Esophagus squamous epithelium (tissue), 5 donors: ENCODE results near the gene PRM2. TPM values are rescaled to one million over a fixed set of nuclear protein-coding genes. Genes with fewer than 3 reads are reported as not detected.

Experiments used
- DNase-seq: peaks from one replicate; lab custom pipeline; 2025; lab: John Stamatoyannopoulos, UW
- H3K27ac ChIP-seq, 4 donors: fragments of 200-600 bp; sonication (generic); one replicate each; pipeline ENCODE4 v1.5.1; 2016 to 2019; ENCODE audit warnings: mild to moderate bottlenecking in 1 of 4
- H3K27me3 ChIP-seq, 4 donors: fragments of 200-600 bp; sonication (generic); 1 replicate in 3 of 4; 2 replicates in 1 of 4; pipeline versions ENCODE4 v1.5.1 to v1.6.0; 2017 to 2021; ENCODE audit warnings: antibody characterized with exemption in 1 of 4
- H3K36me3 ChIP-seq, 3 donors: fragments of 200-600 bp; sonication (generic); one replicate each; pipeline ENCODE4 v1.5.1; 2016 to 2019
- H3K4me1 ChIP-seq, 3 donors: fragments of 200-600 bp; sonication (generic); one replicate each; pipeline ENCODE4 v1.5.1; 2017 to 2019
- H3K4me3 ChIP-seq, 4 donors: fragments of 200-600 bp; sonication (generic); 1 replicate in 3 of 4; 2 replicates in 1 of 4; pipeline ENCODE4 v1.5.1; 2016 to 2019; ENCODE audit warnings: mild to moderate bottlenecking in 2 of 4, moderate library complexity in 1 of 4
- H3K9me3 ChIP-seq, 3 donors: fragments of 200-600 bp; sonication (generic); one replicate each; pipeline ENCODE4 v1.5.1; 2016 to 2019
- CTCF ChIP-seq, 6 experiments: fragments of 450-650 bp in 4 of 6; fragments of 200-600 bp in 2 of 6; sonication (generic) in 2 of 6; IDR thresholded peaks; one replicate each; pipeline ENCODE4 v1.5.1; 2016 to 2019; ENCODE audit warnings: antibody characterized with exemption in 6 of 6, mild to moderate bottlenecking in 4 of 6, moderate library complexity in 4 of 6
- POLR2A ChIP-seq, 4 donors: fragments of 450-650 bp; IDR thresholded peaks; one replicate each; pipeline ENCODE4 v1.6.1; 2017; ENCODE audit warnings: antibody characterized with exemption in 4 of 4, mild to moderate bottlenecking in 4 of 4, moderate library complexity in 3 of 4
- WGBS, 2 donors: methylation state at CpG; one replicate each; pipeline ENCODE4 v1.1.5; 2018; 5-methylcytosine and 5-hydroxymethylcytosine counted together
- intact Hi-C: fragments of 100-400 bp; cut with DNase I; formaldehyde crosslinking; loops from one replicate; pipeline ENCODE4 v1.15.0; 2022
- total RNA-seq, 4 donors: library from RNA; depleted of rRNA; stranded (reverse); fragments of >200 nt; gene quantifications; one replicate each; pipeline ENCODE4 v1.1.0, GENCODE V29; 2016
- donor health status: DM: yes; HTN: yes; CAD: no.

PRM2 gene
- total RNA-seq, 4 donors from 2014 or later: not detected

- intact Hi-C loops: loop anchor here (10.0 kb wide), 1 partner anchor 101 kb away; no protein-coding TSS in a partner anchor
- peak overlapping the region; percentile 71 to 92 (median 80) for H3K4me3 ChIP-seq
- no peaks in the 10 kb centered on the region for H3K9me3 ChIP-seq
- H3K4me1 ChIP-seq: peaks cover 29 to 66% (median 29%) of the 10 kb centered on the region in 3 donors
- H3K27ac ChIP-seq: peak overlapping the region; percentile 97 to 98 (median 97)
- no peaks in the 10 kb centered on the region for H3K36me3 ChIP-seq
- 31 to 49% methylated on average over 16 to 23 of the region's 29 CpGs for WGBS, 2 donors
- no peak for DNase-seq
- no peak for TF ChIP-seq CTCF (IDR thresholded peaks at IDR 0.05)
- TF ChIP-seq POLR2A (IDR thresholded peaks at IDR 0.05): no peak
- peaks cover 0 to 25% (median 0%) of the 10 kb centered on the region in 4 donors for H3K27me3 ChIP-seq
Observed at GRCh38 chr16:11253995-11254912, 22.0 kb downstream of the PRM2 start.

GRCh38 chr16:11253009-11253994 lies 23.0 kb downstream of the PRM2 start:
- TF ChIP-seq POLR2A (IDR thresholded peaks at IDR 0.05) (no peak), CTCF (IDR thresholded peaks at IDR 0.05) (no peak)
- Histone ChIP-seq H3K27ac (peak overlapping the region; percentile 35 to 98 (median 85)), H3K27me3 (peaks cover 0 to 25% (median 0%) of the 10 kb centered on the region in 4 donors), H3K36me3 (no peaks in the 10 kb centered on the region), H3K4me3 (peak overlapping the region; percentile 71 to 92 (median 80)), H3K4me1 (peaks cover 20 to 62% (median 23%) of the 10 kb centered on the region in 3 donors), H3K9me3 (no peaks in the 10 kb centered on the region)
- 68 to 85% methylated on average over 4 to 5 of the region's 5 CpGs for WGBS, 2 donors
- DNase-seq: no peak
- intact Hi-C loops: loop anchor here (10.0 kb wide), 1 partner anchor 101 kb away; no protein-coding TSS in a partner anchor

- no peak for TF ChIP-seq CTCF (IDR thresholded peaks at IDR 0.05)
- no peak for TF ChIP-seq POLR2A (IDR thresholded peaks at IDR 0.05)
- Histone ChIP-seq H3K4me1 (peaks cover 18 to 59% (median 21%) of the 10 kb centered on the region in 3 donors), H3K9me3 (no peaks in the 10 kb centered on the region), H3K36me3 (no peaks in the 10 kb centered on the region), H3K4me3 (peak overlapping the region in 2 of 4 donors; percentile 71 to 92), H3K27ac (peak overlapping the region in 3 of 4 donors; percentile 32 to 97 (median 32)), H3K27me3 (peaks cover 0 to 25% (median 0%) of the 10 kb centered on the region in 4 donors)
- WGBS, 2 donors: 86 to 89% methylated on average over 5 to 8 of the region's 8 CpGs
- intact Hi-C loops: loop anchor here (10.0 kb wide), 1 partner anchor 102 kb away; no protein-coding TSS in a partner anchor
- no peak for DNase-seq
Observed at GRCh38 chr16:11252482-11252931, 23.8 kb downstream of the PRM2 start.

- TF ChIP-seq POLR2A (IDR thresholded peaks at IDR 0.05) (peak in 1 of 4 donors; percentile 35), CTCF (IDR thresholded peaks at IDR 0.05) (no peak)
- Histone ChIP-seq H3K27me3 (peaks cover 0 to 25% (median 0%) of the 10 kb centered on the region in 4 donors), H3K36me3 (no peaks in the 10 kb centered on the region), H3K27ac (peak overlapping the region in 3 of 4 donors; percentile 32 to 97 (median 32)), H3K4me3 (peak overlapping the region in 2 of 4 donors; percentile 71 to 92), H3K4me1 (peaks cover 14 to 52% (median 16%) of the 10 kb centered on the region in 3 donors), H3K9me3 (no peaks in the 10 kb centered on the region)
- intact Hi-C loops: loop anchor here (10.0 kb wide), 1 partner anchor 103 kb away; no protein-coding TSS in a partner anchor
- no peak for DNase-seq
- WGBS, 2 donors: 78 to 79% methylated on average over 10 to 16 of the region's 18 CpGs
Observed at GRCh38 chr16:11251525-11252481, 24.5 kb downstream of the PRM2 start.
